Loucy (cell line): ENCODE measurements around the gene IQSEC1.

ENCODE experiments used
- H2AFZ ChIP-seq: fragments of 200-600 bp; sonication (generic); 2 replicates; pipeline ENCODE4 v1.6.0; 2016; ENCODE audit warnings: antibody characterized with exemption, mild to moderate bottlenecking, low read length, moderate library complexity
- H3F3A ChIP-seq: fragments of 200-600 bp; 2 replicates; pipeline ENCODE4 v1.6.0; 2016; ENCODE audit warnings: antibody characterized with exemption, low read depth, mild to moderate bottlenecking
- H3K27me3 ChIP-seq: fragments of 200-600 bp; sonication (generic); 2 replicates; pipeline ENCODE4 v1.6.1; 2014; ENCODE audit warnings: low read length, mild to moderate bottlenecking; ENCODE audit not compliant: insufficient read depth, poor library complexity, severe bottlenecking
- H3K36me3 ChIP-seq: fragments of 200-600 bp; sonication (generic); 2 replicates; pipeline ENCODE4 v1.6.1; 2016; ENCODE audit warnings: low read length; ENCODE audit not compliant: insufficient read depth
- H3K4me1 ChIP-seq: fragments of 200-600 bp; sonication (generic); 2 replicates; pipeline ENCODE4 v1.5.1; 2014; ENCODE audit warnings: low read length, mild to moderate bottlenecking; ENCODE audit not compliant: insufficient read depth, poor library complexity, severe bottlenecking
- H3K4me2 ChIP-seq: fragments of 200-600 bp; sonication (generic); 2 replicates; pipeline ENCODE4 v1.6.0; 2014; ENCODE audit warnings: antibody characterized with exemption, low read length, low read depth, mild to moderate bottlenecking; ENCODE audit not compliant: poor library complexity, severe bottlenecking
- H3K4me3 ChIP-seq: fragments of 200-600 bp; sonication (generic); 2 replicates; pipeline ENCODE4 v1.5.1; 2014; ENCODE audit warnings: low read length, mild to moderate bottlenecking, mixed read lengths; ENCODE audit not compliant: poor library complexity, severe bottlenecking
- H3K79me2 ChIP-seq: fragments of 200-600 bp; sonication (generic); 2 replicates; pipeline ENCODE4 v1.6.1; 2014; ENCODE audit warnings: low read length; ENCODE audit not compliant: insufficient read depth
- H3K9ac ChIP-seq: fragments of 200-600 bp; sonication (generic); 2 replicates; pipeline ENCODE4 v1.6.0; 2014; ENCODE audit warnings: mild to moderate bottlenecking, low read depth, low read length, moderate library complexity; ENCODE audit not compliant: poor library complexity, severe bottlenecking
- H3K9me2 ChIP-seq: fragments of 200-600 bp; sonication (generic); replicated peaks from 2 replicates; pipeline ENCODE4 v1.6.1; 2016; ENCODE audit warnings: low read depth, low read length, mixed read lengths
- H3K9me3 ChIP-seq: fragments of 200-600 bp; sonication (generic); 2 replicates; pipeline ENCODE4 v1.6.1; 2014; ENCODE audit warnings: mild to moderate bottlenecking, antibody characterized with exemption, low read length, low read depth; ENCODE audit not compliant: insufficient read depth
- H4K20me1 ChIP-seq: fragments of 200-600 bp; sonication (generic); 2 replicates; pipeline ENCODE4 v1.6.0; 2014; ENCODE audit warnings: antibody characterized with exemption, low read length, mild to moderate bottlenecking; ENCODE audit not compliant: insufficient read depth, poor library complexity, severe bottlenecking
- EZH2phosphoT487 ChIP-seq: fragments of 200-600 bp; IDR thresholded peaks from 2 replicates; pipeline ENCODE4 v1.6.1; 2018; ENCODE audit warnings: antibody characterized with exemption, mild to moderate bottlenecking, moderate library complexity, borderline replicate concordance
- TF ChIP-seq, protein P1 (sequence below): fragments of 200-600 bp; sonication (generic); conservative IDR thresholded peaks from 2 replicates; pipeline ENCODE4 v1.5.1; 2014; ENCODE audit warnings: mild to moderate bottlenecking, antibody characterized with exemption, low read length

The IQSEC1 gene

DNA sequence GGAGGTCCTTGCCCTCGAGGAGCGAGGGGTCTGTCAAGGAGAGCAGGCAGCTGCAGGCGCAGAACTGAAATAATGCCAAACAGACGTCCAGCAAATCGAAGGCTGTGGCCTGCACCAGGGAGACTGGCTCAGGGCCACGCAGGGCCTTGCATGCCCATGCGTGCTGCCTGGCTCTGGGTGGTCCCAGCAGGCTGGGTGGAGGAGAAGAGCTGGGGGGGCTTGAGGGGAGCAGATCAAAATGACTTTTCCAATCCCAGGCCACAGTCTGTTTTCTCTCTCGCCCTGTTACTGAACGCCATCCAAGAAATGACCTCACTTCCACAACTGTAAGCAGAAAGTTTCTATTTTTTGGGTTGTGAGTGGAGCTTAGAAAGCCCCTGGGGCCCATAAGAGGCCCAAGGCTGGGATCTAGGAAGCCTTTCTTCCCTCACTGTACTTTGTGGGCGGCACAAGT, 134.9 kb downstream of the IQSEC1 start:
- no peaks in the 10 kb centered on the region for H3K9me3 ChIP-seq
- H3K4me3 ChIP-seq = no peak overlapping the region
- no peak overlapping the region for H2AFZ ChIP-seq
- peaks cover 7% of the 10 kb centered on the region for H4K20me1 ChIP-seq
- H3K9ac ChIP-seq = no peak overlapping the region
- H3K79me2 ChIP-seq = peaks cover 25% of the 10 kb centered on the region; the same call in 1 of the 2 replicates
- no peak for TF ChIP-seq EZH2phosphoT487
- no peaks in the 10 kb centered on the region for H3K4me1 ChIP-seq
- H3K27me3 ChIP-seq = no peaks in the 10 kb centered on the region
- peaks cover 88% of the 10 kb centered on the region; the same call in 1 of the 2 replicates for H3K36me3 ChIP-seq
- no peaks in the 10 kb centered on the region for H3F3A ChIP-seq
- H3K9me2 ChIP-seq = no peaks in the 10 kb centered on the region
- H3K4me2 ChIP-seq = no peak overlapping the region

DNA sequence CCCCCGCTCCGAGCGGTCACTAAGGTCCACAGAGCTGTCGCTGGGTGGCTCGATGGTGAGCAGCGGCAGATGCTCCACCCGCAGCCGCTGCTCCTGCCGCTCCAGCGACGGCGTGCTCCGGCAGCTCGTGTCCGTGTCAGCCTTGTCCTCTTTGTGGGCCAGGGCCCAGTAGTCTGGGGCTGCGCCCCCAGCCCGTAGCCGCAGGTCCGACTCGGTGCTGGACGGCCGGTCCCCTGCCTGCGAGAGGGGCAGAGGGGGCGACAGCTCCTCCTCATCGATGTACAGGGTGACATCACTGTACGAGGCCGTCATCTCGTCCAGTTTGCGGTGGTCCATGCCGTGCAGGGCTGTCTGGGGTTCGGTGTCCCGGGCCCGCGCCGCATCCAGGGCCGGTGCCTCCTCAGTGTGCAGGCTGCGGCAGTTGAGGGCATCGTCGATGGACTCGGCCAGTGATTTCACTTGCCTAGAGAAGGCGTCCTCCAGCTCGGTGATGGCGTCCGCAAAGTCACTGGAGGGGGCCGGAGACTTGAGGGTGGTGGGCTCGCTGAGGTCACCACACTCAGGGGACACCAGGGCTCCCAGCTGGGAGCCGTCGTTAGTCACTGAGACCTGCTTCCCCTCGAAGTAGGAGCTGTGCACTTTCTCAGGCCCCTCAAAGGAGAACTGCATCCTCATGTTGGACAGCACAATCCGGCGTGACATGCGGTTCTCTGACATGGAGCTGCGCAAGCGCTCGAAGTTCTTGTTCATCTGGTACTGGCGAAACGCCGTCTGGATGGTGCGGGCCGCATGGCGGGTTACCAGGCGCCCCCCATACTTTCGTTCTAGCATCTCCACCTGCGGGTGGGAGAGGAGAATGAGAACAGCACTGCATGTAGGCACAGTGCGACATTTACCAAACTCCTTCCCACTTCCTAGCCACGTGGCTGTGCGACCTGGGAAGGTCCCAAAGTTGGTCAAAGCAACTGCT, 137.1 kb downstream of the IQSEC1 start:
- Histone ChIP-seq H3F3A (no peaks in the 10 kb centered on the region), H2AFZ (no peak overlapping the region), H3K4me1 (no peaks in the 10 kb centered on the region), H3K4me3 (no peak overlapping the region), H3K9ac (no peak overlapping the region), H3K36me3 (peaks cover 90% of the 10 kb centered on the region; the same call in 1 of the 2 replicates), H3K9me3 (no peaks in the 10 kb centered on the region), H3K9me2 (no peaks in the 10 kb centered on the region), H3K4me2 (no peak overlapping the region), H3K79me2 (peaks cover 22% of the 10 kb centered on the region; the same call in 1 of the 2 replicates), H4K20me1 (peaks cover 9% of the 10 kb centered on the region), H3K27me3 (no peaks in the 10 kb centered on the region)
- TF ChIP-seq, protein P1, sequence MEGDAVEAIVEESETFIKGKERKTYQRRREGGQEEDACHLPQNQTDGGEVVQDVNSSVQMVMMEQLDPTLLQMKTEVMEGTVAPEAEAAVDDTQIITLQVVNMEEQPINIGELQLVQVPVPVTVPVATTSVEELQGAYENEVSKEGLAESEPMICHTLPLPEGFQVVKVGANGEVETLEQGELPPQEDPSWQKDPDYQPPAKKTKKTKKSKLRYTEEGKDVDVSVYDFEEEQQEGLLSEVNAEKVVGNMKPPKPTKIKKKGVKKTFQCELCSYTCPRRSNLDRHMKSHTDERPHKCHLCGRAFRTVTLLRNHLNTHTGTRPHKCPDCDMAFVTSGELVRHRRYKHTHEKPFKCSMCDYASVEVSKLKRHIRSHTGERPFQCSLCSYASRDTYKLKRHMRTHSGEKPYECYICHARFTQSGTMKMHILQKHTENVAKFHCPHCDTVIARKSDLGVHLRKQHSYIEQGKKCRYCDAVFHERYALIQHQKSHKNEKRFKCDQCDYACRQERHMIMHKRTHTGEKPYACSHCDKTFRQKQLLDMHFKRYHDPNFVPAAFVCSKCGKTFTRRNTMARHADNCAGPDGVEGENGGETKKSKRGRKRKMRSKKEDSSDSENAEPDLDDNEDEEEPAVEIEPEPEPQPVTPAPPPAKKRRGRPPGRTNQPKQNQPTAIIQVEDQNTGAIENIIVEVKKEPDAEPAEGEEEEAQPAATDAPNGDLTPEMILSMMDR = no peak
- TF ChIP-seq EZH2phosphoT487 = no peak

DNA sequence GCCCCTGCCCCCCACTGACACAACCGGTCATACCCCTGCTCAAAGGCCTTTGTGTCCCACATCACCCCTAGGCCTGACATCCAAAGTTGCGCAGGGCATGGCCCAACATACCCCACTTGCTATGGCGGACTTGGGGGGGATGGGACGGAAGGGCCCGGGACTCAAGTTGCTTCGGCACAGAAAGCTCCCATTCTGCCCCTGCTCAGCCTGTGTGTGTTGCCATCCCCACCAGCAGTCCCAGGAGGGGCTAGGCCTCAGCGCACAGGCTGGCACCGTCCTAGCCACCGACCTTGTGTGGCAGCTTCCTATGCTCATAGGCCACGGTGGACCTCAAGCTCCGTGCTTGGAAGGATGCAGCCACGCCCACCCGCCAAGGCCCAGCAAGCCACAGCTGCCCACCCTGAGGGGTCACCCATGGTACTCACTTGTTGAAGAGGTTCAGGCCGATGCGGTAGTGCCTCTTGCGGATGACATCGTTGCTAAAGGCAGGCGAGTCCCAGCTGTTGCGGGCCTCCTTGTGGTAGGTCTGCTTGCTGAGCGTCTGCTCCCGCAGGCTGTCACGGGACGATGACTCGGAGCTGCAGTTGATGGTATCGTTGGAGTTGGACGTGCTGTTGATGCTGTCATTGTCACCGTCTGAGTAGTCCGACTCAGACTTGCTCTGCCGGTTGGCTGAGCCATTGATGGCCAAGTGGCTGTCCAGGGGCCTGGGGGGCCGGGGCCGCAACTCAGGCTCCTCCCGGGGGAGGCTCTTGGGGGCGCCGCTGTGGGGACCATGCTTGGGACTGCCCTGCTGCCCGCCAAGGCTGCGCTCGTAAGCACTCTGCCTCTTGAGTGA, 138.0 kb downstream of the IQSEC1 start:
- no peak overlapping the region for H3K9ac ChIP-seq
- H3K4me1 ChIP-seq = no peaks in the 10 kb centered on the region
- no peaks in the 10 kb centered on the region for H3K9me3 ChIP-seq
- peaks cover 31% of the 10 kb centered on the region; the same call in 1 of the 2 replicates for H3K79me2 ChIP-seq
- peaks cover 90% of the 10 kb centered on the region; the same call in 1 of the 2 replicates for H3K36me3 ChIP-seq
- no peaks in the 10 kb centered on the region for H3K27me3 ChIP-seq
- H3K9me2 ChIP-seq = no peaks in the 10 kb centered on the region
- H3K4me3 ChIP-seq = no peak overlapping the region
- no peak for TF ChIP-seq EZH2phosphoT487
- TF ChIP-seq, protein P1 = no peak
- no peak overlapping the region for H3K4me2 ChIP-seq
- no peak overlapping the region for H2AFZ ChIP-seq
- peaks cover 6% of the 10 kb centered on the region for H4K20me1 ChIP-seq
- H3F3A ChIP-seq = no peaks in the 10 kb centered on the region
